Measurements from ENCODE around the gene C1orf35.

C1orf35 gene

GRCh38 chr1:228066416-228066815 is 36.7 kb downstream of the C1orf35 start:
- Histone ChIP-seq H2AFZ (ENCODE audit: low read depth, low read length) (no peak overlapping the region), H3K4me3 (ENCODE audit: low read length) (no peak overlapping the region), H3K27me3 (ENCODE audit: low read depth, low read length) (peaks cover 19% of the 10 kb centered on the region), H3K27ac (ENCODE audit: low read length) (no peak overlapping the region), H4K20me1 (ENCODE audit: insufficient read depth, low read length) (no peaks in the 10 kb centered on the region), H3K79me2 (ENCODE audit: low read length) (no peaks in the 10 kb centered on the region), H3K9me3 (ENCODE audit: insufficient read depth, low read length) (no peaks in the 10 kb centered on the region), H3K9ac (ENCODE audit: low read length) (no peak overlapping the region), H3K36me3 (replicated peaks; ENCODE audit: low read depth, low read length) (no peaks in the 10 kb centered on the region), H3K4me2 (ENCODE audit: low read length) (no peak overlapping the region), H3K4me1 (ENCODE audit: low read length) (no peaks in the 10 kb centered on the region)
- TF ChIP-seq EZH2phosphoT487 (IDR thresholded peaks at IDR 0.05; ENCODE audit: low read depth) (no peak), CTCF (IDR thresholded peaks at IDR 0.05; ENCODE audit: low read depth, low read length) (no peak)

GRCh38 chr1:228065543-228066347 is 37.4 kb downstream of the C1orf35 start:
- Histone ChIP-seq H3K4me2 (ENCODE audit: low read length) (no peak overlapping the region), H3K9ac (ENCODE audit: low read length) (no peak overlapping the region), H3K4me3 (ENCODE audit: low read length) (no peak overlapping the region), H3K27ac (ENCODE audit: low read length) (no peak overlapping the region), H4K20me1 (ENCODE audit: insufficient read depth, low read length) (no peaks in the 10 kb centered on the region), H3K4me1 (ENCODE audit: low read length) (no peaks in the 10 kb centered on the region), H3K9me3 (ENCODE audit: insufficient read depth, low read length) (no peaks in the 10 kb centered on the region), H2AFZ (ENCODE audit: low read depth, low read length) (no peak overlapping the region), H3K27me3 (ENCODE audit: low read depth, low read length) (peaks cover 14% of the 10 kb centered on the region), H3K36me3 (replicated peaks; ENCODE audit: low read depth, low read length) (no peaks in the 10 kb centered on the region), H3K79me2 (ENCODE audit: low read length) (no peaks in the 10 kb centered on the region)
- TF ChIP-seq EZH2phosphoT487 (IDR thresholded peaks at IDR 0.05; ENCODE audit: low read depth) (no peak), CTCF (IDR thresholded peaks at IDR 0.05; ENCODE audit: low read depth, low read length) (no peak)

- Histone ChIP-seq H3K9ac (ENCODE audit: low read length) (no peak overlapping the region), H2AFZ (ENCODE audit: low read depth, low read length) (no peak overlapping the region), H3K27me3 (ENCODE audit: low read depth, low read length) (peaks cover 14% of the 10 kb centered on the region), H3K4me1 (ENCODE audit: low read length) (no peaks in the 10 kb centered on the region), H4K20me1 (ENCODE audit: insufficient read depth, low read length) (no peaks in the 10 kb centered on the region), H3K4me2 (ENCODE audit: low read length) (no peak overlapping the region), H3K4me3 (ENCODE audit: low read length) (no peak overlapping the region), H3K27ac (ENCODE audit: low read length) (no peak overlapping the region), H3K9me3 (ENCODE audit: insufficient read depth, low read length) (no peaks in the 10 kb centered on the region), H3K36me3 (replicated peaks; ENCODE audit: low read depth, low read length) (no peaks in the 10 kb centered on the region), H3K79me2 (ENCODE audit: low read length) (no peaks in the 10 kb centered on the region)
- TF ChIP-seq EZH2phosphoT487 (IDR thresholded peaks at IDR 0.05; ENCODE audit: low read depth) (no peak), CTCF (IDR thresholded peaks at IDR 0.05; ENCODE audit: low read depth, low read length) (no peak)
These were observed 38.2 kb downstream of the C1orf35 start for GRCh38 chr1:228064741-228065542.

GRCh38 chr1:228064296-228064695 is 38.8 kb downstream of the C1orf35 start:
- H3K79me2 ChIP-seq (ENCODE audit: low read length): no peaks in the 10 kb centered on the region
- no peak overlapping the region for H3K4me2 ChIP-seq (ENCODE audit: low read length)
- no peaks in the 10 kb centered on the region for H4K20me1 ChIP-seq (ENCODE audit: insufficient read depth, low read length)
- no peak overlapping the region for H3K27ac ChIP-seq (ENCODE audit: low read length)
- peaks cover 14% of the 10 kb centered on the region for H3K27me3 ChIP-seq (ENCODE audit: low read depth, low read length)
- TF ChIP-seq EZH2phosphoT487 (IDR thresholded peaks at IDR 0.05; ENCODE audit: low read depth) (no peak), CTCF (IDR thresholded peaks at IDR 0.05; ENCODE audit: low read depth, low read length) (no peak)
- H3K4me1 ChIP-seq (ENCODE audit: low read length): no peaks in the 10 kb centered on the region
- H3K9me3 ChIP-seq (ENCODE audit: insufficient read depth, low read length): no peaks in the 10 kb centered on the region
- no peak overlapping the region for H2AFZ ChIP-seq (ENCODE audit: low read depth, low read length)
- H3K36me3 ChIP-seq (replicated peaks; ENCODE audit: low read depth, low read length): no peaks in the 10 kb centered on the region
- no peak overlapping the region for H3K9ac ChIP-seq (ENCODE audit: low read length)
- no peak overlapping the region for H3K4me3 ChIP-seq (ENCODE audit: low read length)
